Fibroblast of mammary gland (primary cell): ENCODE data around the gene ATP2A3.

Experiments used
- DNase-seq: peaks from one replicate; pipeline ENCODE4 v3.0.0-alpha.2; 2010; ENCODE audit warnings: low read depth
- H3K4me3 ChIP-seq: 2 replicates; pipeline ENCODE4 v1.5.1; 2011; ENCODE audit warnings: low read depth, mild to moderate bottlenecking, low read length, moderate library complexity; ENCODE audit not compliant: control insufficient read depth
- TF ChIP-seq, protein P1 (sequence below): conservative IDR thresholded peaks from 2 replicates; pipeline ENCODE4 v1.5.1; 2011; ENCODE audit warnings: low read depth, low read length, inconsistent platforms; ENCODE audit not compliant: control insufficient read depth, insufficient read depth

The ATP2A3 gene

GRCh38 chr17:3917391-3917931 lies 46.8 kb downstream of the ATP2A3 start:
- TF ChIP-seq, protein P1, sequence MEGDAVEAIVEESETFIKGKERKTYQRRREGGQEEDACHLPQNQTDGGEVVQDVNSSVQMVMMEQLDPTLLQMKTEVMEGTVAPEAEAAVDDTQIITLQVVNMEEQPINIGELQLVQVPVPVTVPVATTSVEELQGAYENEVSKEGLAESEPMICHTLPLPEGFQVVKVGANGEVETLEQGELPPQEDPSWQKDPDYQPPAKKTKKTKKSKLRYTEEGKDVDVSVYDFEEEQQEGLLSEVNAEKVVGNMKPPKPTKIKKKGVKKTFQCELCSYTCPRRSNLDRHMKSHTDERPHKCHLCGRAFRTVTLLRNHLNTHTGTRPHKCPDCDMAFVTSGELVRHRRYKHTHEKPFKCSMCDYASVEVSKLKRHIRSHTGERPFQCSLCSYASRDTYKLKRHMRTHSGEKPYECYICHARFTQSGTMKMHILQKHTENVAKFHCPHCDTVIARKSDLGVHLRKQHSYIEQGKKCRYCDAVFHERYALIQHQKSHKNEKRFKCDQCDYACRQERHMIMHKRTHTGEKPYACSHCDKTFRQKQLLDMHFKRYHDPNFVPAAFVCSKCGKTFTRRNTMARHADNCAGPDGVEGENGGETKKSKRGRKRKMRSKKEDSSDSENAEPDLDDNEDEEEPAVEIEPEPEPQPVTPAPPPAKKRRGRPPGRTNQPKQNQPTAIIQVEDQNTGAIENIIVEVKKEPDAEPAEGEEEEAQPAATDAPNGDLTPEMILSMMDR = no peak
- no peak overlapping the region for H3K4me3 ChIP-seq
- no peak for DNase-seq

DNA sequence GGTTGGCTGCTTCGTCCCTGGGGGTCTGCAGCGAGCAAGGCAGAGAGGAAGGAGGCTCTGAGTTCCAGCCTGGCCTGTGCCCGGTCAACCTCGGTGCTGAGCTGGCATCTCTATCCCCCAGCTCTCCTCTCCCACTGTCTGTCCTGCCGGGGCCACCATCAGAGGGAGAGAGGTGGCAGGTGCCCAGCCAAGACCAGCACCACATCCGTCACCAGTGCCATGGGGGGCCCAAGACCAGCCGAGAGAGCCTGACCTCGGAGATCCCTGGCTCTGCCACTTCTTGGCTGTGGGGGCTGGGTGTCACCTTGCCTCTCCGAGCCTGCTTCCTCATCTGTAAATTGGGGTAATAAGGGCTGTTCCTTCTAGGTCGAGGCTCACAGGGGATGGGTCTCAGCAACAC lies 47.4 kb downstream of the ATP2A3 start:
- H3K4me3 ChIP-seq = no peak overlapping the region
- no peak for DNase-seq
- TF ChIP-seq, protein P1 = no peak

DNA sequence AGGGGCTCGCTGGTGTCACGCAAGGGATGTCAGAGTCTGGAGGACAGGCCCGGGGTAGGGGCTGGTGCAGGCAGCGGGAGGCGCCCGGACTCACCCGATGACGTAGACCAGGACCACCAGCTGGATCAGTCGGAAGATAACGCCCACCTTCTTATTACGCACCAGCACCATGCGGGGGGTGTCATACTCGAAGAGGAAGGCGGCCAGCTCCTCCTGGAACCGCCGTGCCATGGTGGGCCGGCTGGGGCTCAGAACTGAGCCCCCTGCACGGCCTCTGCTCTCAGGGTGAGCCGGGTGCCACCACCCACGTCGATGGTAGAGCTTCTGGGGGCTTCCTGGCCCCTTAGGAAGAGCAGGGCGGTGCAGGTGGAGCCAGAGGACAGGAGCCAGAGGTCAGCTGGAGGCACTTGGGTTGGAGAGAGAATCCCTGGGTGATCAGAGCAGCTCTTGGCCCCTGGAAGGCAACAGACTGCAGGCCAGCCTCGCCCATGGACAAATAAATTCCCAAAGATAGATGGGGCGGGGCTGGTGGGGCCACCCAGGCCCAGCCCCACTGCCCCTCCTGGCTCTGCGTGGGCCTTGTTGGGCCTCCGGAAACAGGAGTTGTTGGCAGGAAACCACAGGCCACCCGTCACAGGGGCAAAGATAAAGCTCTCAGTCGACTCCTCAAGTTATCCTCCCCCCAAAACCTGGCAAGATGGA lies 48.1 kb downstream of the ATP2A3 start, which contains the start of gene P2RX1:
TSS of gene P2RX1 (minus strand) at position 471 of the 702 bp plus-strand sequence. CDS start at position 231, 240 bp downstream.
- H3K4me3 ChIP-seq = no peak within 1 kb of the TSS
- TF ChIP-seq, protein P1 = no peak
- no peak for DNase-seq

- no peak overlapping the region for H3K4me3 ChIP-seq
- TF ChIP-seq, protein P1 = no peak
- DNase-seq = no peak
These were observed 48.6 kb downstream of the ATP2A3 start for GRCh38 chr17:3915581-3915994.

DNA sequence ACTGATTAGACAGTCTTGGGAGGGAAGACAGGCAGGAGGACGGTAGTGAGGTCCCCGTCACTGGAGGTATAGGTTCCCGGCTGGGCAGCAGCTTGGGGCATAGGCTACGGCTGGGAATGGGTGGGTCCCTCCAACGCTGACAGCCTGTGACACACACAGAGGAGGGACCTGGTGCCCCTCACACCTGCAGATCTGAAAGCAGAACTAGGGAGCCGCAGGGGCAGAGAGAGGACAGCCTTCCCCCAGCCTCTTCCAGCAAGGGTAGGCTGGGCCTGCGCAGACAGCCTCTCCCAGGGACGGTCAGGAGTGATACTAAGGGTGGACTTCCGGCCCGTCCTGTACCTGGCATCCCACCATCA lies 49.9 kb downstream of the ATP2A3 start:
- H3K4me3 ChIP-seq = no peak overlapping the region

DNA sequence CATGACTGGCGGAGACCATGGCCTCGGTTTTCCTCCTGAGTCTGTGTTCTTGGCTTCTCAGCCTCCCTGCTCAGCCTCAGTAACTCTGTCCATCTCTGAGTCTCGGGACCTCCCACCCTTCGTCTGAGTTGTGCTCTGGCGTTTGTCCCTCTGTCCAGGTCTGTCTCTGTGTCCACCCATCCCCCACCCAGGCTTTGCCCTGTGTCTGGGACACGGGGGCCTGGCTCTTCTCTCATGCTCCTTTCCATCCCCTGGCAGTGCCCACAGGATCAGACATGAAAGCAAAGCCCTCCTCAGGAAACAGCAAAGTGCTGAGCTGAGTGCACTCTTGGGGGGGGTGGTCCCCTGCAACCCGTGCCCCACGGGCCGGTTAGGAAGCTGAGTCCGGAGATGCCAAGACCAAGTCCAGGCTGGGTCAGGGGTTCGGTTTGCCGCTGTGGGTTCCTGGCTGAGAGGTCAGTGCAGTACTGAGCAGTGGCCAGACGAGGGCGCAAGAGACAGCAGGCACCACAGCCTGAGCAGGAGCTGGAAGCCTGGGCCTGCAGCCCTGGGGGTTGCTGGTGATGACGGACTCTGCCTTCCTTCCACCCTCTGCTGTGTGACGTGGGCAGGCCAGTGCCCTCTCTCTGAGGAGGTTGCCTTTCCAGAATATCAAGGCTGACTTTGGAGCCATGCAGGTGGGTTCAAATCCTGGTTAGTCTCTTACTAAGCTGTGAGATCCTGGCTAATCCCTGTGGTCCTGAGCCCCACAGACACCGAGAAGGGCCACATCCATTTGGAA lies 50.5 kb downstream of the ATP2A3 start:
- no peak overlapping the region for H3K4me3 ChIP-seq
- peak; percentile 70 for DNase-seq
- TF ChIP-seq, protein P1 = peak; percentile 94

More for the DNA sequence above, 49.9 kb downstream of the ATP2A3 start:
- DNase-seq = no peak
- TF ChIP-seq, protein P1 = no peak
